Stimulated activated CD4-positive, alpha-beta T cell treated with anti-CD3 and anti-CD28 coated beads, Interleukin-15, amount 100 ng/mL, for 1 hour (primary cell): ENCODE results near the gene TAB3.

Source experiments
- DNase-seq, 2 donors: peaks; one replicate each; pipeline ENCODE4 v3.0.0-alpha.2; 2020; ENCODE audit warnings: low read depth in 1 of 2, low spot score in 1 of 2

TAB3 gene, protein sequence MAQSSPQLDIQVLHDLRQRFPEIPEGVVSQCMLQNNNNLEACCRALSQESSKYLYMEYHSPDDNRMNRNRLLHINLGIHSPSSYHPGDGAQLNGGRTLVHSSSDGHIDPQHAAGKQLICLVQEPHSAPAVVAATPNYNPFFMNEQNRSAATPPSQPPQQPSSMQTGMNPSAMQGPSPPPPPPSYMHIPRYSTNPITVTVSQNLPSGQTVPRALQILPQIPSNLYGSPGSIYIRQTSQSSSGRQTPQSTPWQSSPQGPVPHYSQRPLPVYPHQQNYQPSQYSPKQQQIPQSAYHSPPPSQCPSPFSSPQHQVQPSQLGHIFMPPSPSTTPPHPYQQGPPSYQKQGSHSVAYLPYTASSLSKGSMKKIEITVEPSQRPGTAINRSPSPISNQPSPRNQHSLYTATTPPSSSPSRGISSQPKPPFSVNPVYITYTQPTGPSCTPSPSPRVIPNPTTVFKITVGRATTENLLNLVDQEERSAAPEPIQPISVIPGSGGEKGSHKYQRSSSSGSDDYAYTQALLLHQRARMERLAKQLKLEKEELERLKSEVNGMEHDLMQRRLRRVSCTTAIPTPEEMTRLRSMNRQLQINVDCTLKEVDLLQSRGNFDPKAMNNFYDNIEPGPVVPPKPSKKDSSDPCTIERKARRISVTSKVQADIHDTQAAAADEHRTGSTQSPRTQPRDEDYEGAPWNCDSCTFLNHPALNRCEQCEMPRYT

DNA sequence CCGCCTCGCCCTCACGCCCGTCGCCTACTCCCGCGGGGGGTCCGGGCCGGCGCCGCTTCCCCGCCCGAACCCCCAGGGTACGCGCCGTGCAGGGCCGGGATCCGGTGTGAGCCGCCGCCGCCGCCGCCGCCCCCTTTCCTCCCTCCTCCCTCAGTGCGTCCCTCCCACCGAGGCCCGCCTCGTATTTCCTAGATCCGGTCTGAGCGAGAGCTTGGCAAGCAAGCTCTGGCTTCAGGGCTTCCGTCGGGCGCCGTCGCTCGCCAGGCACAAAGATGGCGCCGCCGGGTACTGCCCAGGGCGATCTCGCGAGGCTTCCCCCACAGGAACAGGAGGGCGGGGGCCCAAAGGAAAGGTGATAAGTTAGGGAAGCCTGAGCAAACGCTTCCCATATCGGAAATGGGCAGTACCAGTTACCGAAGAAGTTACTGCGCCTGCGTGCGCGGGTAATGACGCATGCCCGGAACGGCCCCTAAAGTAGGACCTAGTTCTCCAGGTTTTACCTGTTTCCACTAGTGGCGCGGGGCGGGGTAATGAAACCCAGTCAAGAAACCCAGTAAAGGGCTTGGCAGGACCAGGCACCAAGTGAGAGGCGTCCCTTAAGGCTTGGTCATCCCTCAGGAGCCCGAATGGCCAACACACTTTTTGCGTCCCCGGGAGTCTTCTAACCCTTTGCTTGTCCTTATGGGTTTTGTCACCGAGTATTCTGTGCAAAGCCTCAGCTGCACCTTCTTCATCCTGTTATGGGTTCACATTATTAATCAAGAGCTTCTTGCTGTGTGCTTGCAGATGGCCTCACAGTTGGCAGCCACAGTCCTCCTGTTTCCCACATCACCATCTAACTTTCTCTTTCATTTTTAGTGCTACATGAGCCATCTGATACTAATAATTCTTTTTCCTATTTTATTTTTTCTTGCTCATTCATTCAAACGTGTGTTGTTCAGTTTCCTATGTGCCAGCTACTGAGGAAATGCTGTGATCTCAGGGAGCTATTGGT is at the start of gene TAB3:
Gene TAB3 (minus strand): TSS at position 108 of the 994 bp plus-strand sequence. CDS start 29,666 bp downstream, outside the sequence.
- DNase-seq = peak; percentile 81 to 83

- DNase-seq = no peak
Measured at GRCh38 chrX:30938295-30938694, 49.2 kb upstream of the TAB3 start.

DNA sequence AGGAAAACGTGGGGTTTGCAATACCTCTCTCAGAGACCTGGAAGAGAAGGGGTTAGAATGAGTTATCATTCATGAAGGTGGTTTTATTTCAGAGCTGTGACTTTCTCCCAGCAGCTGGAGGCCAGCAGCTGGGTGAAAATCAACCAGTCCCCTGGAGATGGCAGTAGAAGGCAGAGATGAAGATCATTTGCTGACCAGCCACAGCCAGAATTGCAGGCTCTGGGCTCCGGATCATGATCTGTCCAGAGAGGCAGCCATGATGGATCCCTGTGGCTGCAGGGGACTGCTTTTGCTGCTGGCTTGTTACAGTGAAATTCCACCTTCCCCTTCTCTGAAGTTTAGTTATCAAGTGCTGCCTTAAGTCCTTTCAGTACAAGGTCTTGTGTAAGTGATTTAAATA is 46.9 kb upstream of the TAB3 start:
- DNase-seq = no peak

- no peak for DNase-seq
Measured at GRCh38 chrX:30931920-30932319, 42.9 kb upstream of the TAB3 start.

DNA sequence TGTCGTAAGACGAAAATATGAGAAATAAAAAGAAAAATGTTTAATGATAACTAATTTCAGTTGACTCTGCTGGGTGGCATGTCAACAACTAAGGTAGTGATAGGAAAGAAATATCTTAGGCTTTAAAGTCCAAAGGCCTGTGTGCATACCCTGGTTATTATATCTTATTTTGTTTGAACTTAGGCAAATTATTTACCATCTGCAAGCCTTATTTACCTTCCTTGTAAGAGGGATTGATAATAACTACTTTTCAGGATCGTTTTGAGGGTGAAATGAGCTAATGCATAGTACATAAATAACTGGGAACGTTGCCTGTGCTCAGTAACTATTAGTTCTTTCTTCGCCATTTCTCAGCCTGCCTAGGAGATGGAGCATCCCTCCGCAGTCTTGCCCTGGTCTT is 41.6 kb upstream of the TAB3 start:
- no peak for DNase-seq

DNA sequence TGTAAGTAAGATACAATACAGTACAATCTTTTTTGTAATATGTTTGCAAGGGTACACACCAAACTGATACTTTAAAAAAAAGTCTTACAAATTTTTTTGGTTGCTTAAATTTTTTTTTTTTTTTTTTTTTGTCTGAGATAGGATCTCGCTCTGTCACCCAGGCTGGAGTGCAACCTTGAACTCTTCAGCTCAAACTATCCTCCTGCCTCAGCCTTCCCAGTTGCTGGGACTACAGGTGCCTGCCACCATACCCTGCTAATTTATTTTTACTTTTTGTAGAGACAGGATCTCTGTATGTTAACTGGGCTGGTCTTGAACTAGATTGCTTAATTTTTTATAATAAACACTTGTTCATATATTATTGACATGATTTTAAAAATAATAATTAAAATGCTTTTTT is 41.1 kb upstream of the TAB3 start:
- DNase-seq = no peak

- no peak for DNase-seq
Measured at GRCh38 chrX:30920271-30920670, 31.2 kb upstream of the TAB3 start.

DNA sequence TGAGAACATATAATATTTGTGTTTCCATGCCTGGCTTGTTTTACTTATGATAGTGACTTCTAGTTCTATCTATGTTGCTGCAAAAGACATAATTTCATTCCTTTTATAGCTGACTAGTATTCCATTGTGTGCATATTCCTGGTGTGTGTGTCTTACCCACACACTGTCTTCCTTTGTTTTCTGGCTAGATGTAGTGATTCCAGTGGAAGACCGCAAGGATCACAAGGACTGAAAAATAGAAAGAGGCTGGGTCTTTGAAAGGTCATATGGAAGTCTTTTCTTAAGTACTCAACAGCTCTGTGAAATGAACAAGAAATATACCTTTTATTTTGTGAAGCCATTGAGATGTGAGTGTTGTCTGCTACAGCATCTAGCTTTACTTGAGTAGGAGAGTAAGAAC is 29.4 kb upstream of the TAB3 start:
- DNase-seq = no peak

GRCh38 chrX:30913492-30913891 is 24.4 kb upstream of the TAB3 start:
- no peak for DNase-seq

GRCh38 chrX:30910124-30910860 is 21.2 kb upstream of the TAB3 start:
- DNase-seq = no peak

- DNase-seq = no peak
Measured at GRCh38 chrX:30906726-30907125, 17.7 kb upstream of the TAB3 start.

GRCh38 chrX:30905321-30905720 is 16.3 kb upstream of the TAB3 start:
- no peak for DNase-seq

GRCh38 chrX:30904632-30905031 is 15.6 kb upstream of the TAB3 start:
- no peak for DNase-seq

- no peak for DNase-seq
Measured at GRCh38 chrX:30904186-30904585, 15.1 kb upstream of the TAB3 start.

GRCh38 chrX:30900227-30900626 is 11.2 kb upstream of the TAB3 start:
- no peak for DNase-seq

DNA sequence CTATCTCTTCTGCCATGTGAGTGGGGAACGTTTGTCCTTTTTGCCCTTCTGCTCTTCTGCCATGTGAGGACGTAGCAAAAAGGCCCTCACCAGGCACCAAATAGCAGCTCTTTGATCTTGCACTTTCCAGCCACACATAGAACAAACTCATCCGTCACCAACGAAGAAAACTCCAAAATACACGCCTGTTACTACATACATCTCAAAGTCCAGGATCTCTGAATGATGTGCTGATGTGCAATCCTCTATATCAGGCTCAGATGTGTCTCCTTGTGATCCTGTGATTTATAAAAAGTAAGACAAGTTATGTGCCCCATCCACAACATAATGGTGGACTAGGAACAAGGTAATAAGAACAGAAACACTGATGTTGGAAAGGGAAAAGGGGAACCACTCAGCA is 9.8 kb upstream of the TAB3 start:
- DNase-seq = no peak

DNA sequence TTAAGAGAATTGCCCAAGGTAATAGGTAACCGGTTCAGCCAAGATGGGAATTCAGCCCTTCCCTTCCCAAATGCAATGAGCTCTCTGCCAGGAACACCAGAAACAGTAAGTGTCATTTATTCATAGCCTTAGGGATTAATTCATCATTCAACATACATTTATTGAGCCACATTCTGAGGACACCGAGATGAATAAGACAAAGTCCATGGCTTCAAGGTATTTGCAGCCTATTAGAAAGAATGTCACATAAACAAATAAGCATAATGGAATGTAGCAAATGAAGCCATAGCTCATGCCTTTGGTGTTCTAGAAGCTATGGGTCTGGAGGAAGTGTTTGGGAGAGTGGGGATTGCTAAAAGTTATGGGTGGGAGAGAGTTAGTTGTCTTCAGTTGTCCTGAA is 6.3 kb upstream of the TAB3 start:
- no peak for DNase-seq

- no peak for DNase-seq
Measured at GRCh38 chrX:30893206-30893605, 4.2 kb upstream of the TAB3 start.

DNA sequence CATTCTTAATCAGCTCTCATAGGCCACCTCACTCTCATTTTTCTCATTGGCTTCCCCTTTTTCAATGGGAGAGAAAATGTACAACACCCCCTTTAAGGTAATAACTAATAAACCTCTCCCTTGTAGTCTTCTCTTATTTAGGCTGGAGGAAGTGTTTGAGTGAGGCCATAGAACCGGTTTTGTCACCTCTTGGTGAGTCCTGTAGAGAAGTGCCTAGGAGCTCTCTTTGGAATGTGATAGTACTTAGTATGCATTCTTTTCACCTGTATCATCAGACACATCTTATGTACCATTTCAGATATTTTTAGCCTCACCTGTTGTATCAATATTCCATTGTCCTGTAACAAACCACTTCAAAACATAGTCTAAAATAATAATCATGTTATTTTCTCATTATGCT is 3.5 kb upstream of the TAB3 start:
- no peak for DNase-seq

DNA sequence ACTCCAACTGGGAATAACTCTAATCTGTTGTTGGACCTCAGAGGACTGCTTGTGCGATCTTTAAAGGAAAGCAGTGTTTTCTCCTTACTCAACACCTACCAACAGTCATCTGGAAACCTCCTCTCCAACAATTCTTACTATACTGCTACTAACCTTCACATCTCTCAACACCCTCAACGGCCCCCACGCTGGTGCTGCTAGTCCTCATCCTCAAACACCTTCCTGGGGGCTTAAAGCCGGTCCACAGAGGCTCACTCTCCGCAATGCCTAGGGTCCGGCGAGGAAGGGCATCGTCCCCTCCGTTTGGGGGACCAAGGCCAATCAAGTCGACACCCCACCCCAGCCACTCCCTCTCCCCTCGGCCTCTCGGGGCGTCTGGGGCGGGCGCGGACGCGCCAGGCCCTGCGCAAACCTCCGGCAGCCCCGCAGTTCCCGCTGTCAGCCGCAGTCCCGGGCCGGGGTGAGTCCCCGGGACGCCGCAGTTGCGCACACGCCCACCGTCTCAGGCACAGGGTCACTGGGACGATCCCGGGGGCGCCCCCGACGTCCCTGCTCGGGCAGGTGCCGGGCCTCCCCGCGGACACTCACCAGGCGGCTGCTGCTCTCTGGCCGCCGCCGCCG is 418 bp downstream of the TAB3 start:
- DNase-seq = no peak
